H1 (cell line): ENCODE results near the gene KIF1B. TPM values are rescaled to one million over a fixed set of nuclear protein-coding genes. Genes with fewer than 3 reads are reported as not detected.

Experiments
- CTCF ChIA-PET: fragments of 300-600 bp; sonication (Branson Sonifier 250); formaldehyde crosslinking; loops from one replicate; lab custom pipeline; 2021; ENCODE audit not compliant: partially characterized antibody; lab: Charles Lee
- POLR2A ChIA-PET: fragments of 300-600 bp; sonication (Branson Sonifier 250); formaldehyde crosslinking; loops from one replicate; lab custom pipeline; 2021; ENCODE audit warnings: inconsistent platforms; ENCODE audit not compliant: partially characterized antibody; lab: Charles Lee
- DNase-seq, 2 experiments: peaks; one replicate each; pipeline versions ENCODE4 v3.0.0 to v3.0.0-alpha.2; 2010 to 2022; ENCODE audit warnings: low spot score in 2 of 2, low read depth in 1 of 2, mixed read lengths in 1 of 2
- FAIRE-seq: peaks from 2 replicates; lab custom pipeline; 2011; peaks lifted over from hg19 to GRCh38; lab: Jason Lieb, UNC
- H2AFZ ChIP-seq: 2 replicates; pipeline ENCODE4 v1.8.1; 2012; ENCODE audit warnings: low read length, inconsistent platforms
- H2AK5ac ChIP-seq: 2 replicates; pipeline ENCODE4 v1.6.1; 2013; ENCODE audit warnings: low read depth, low read length
- H2BK120ac ChIP-seq: replicated peaks from 2 replicates; pipeline ENCODE3; 2013; ENCODE audit warnings: low read depth, low read length, inconsistent platforms
- H2BK12ac ChIP-seq: 2 replicates; pipeline ENCODE4 v1.6.1; 2013; ENCODE audit warnings: low read depth, low read length
- H2BK15ac ChIP-seq: 2 replicates; pipeline ENCODE4 v1.6.1; 2013; ENCODE audit warnings: low read length
- H2BK20ac ChIP-seq: 2 replicates; pipeline ENCODE4 v1.6.1; 2013; ENCODE audit warnings: low read length
- H2BK5ac ChIP-seq: 2 replicates; pipeline ENCODE4 v1.6.1; 2013; ENCODE audit warnings: low read depth, low read length
- H3K14ac ChIP-seq: 2 replicates; pipeline ENCODE4 v1.6.1; 2013; ENCODE audit warnings: inconsistent platforms; ENCODE audit not compliant: insufficient read length
- H3K18ac ChIP-seq: 2 replicates; pipeline ENCODE4 v1.6.1; 2013; ENCODE audit warnings: low read length; ENCODE audit errors: extremely low read depth
- H3K23ac ChIP-seq: 2 replicates; pipeline ENCODE4 v1.6.1; 2013; ENCODE audit warnings: inconsistent platforms; ENCODE audit not compliant: insufficient read length
- H3K23me2 ChIP-seq: 2 replicates; pipeline ENCODE4 v1.6.1; 2013; ENCODE audit warnings: low read depth, low read length
- H3K27ac ChIP-seq: 2 replicates; pipeline ENCODE4 v1.6.1; 2011; ENCODE audit warnings: low read depth, low read length, inconsistent platforms
- H3K27me3 ChIP-seq, 4 experiments: replicated peaks in 1 of 4; 1 replicate in 1 of 4; 2 replicates in 3 of 4; pipeline versions ENCODE4 v1.6.1 to v1.8.1; 2011 to 2013; ENCODE audit warnings: low read length in 3 of 4, mild to moderate bottlenecking in 3 of 4, inconsistent platforms in 2 of 4, mixed read lengths in 2 of 4, moderate library complexity in 1 of 4; ENCODE audit not compliant: control insufficient read depth in 3 of 4, insufficient read depth in 3 of 4; ENCODE audit errors: extremely low read depth in 1 of 4
- H3K36me3 ChIP-seq, 4 experiments: 2 replicates each; pipeline versions ENCODE4 v1.6.1 to v1.8.1; 2011 to 2013; ENCODE audit warnings: mild to moderate bottlenecking in 4 of 4, low read length in 3 of 4, moderate library complexity in 2 of 4, control low read depth in 1 of 4, inconsistent platforms in 1 of 4; ENCODE audit not compliant: insufficient read depth in 4 of 4, control insufficient read depth in 2 of 4
- H3K4ac ChIP-seq: replicated peaks from 2 replicates; pipeline ENCODE3; 2013; ENCODE audit warnings: low read length, low read depth, mixed read lengths, inconsistent platforms; ENCODE audit not compliant: insufficient read length
- H3K4me1 ChIP-seq, 4 experiments: replicated peaks in 1 of 4; 1 replicate in 1 of 4; 2 replicates in 3 of 4; pipeline versions ENCODE4 v1.6.1 to v1.8.1; 2011 to 2013; ENCODE audit warnings: low read length in 3 of 4, inconsistent platforms in 2 of 4, mixed read lengths in 1 of 4; ENCODE audit not compliant: insufficient read depth in 4 of 4, control insufficient read depth in 3 of 4
- H3K4me2 ChIP-seq, 2 experiments: 2 replicates each; pipeline versions ENCODE4 v1.6.1 to v1.8.1; 2011 to 2013; ENCODE audit warnings: low read depth in 2 of 2, low read length in 2 of 2, control low read depth in 1 of 2, inconsistent platforms in 1 of 2, mild to moderate bottlenecking in 1 of 2; ENCODE audit not compliant: insufficient read depth in 1 of 2
- H3K4me3 ChIP-seq, 4 experiments: fragments of 200-600, 300-600 bp in 1 of 4; sonication (generic), shearing (Covaris generic), sonication (Bioruptor Twin) in 1 of 4; 2 replicates each; pipeline versions ENCODE4 v1.5.1 to v1.8.1; 2011 to 2016; ENCODE audit warnings: low read length in 4 of 4, low read depth in 3 of 4, control low read depth in 2 of 4, inconsistent platforms in 2 of 4, mild to moderate bottlenecking in 2 of 4, mixed read lengths in 1 of 4, moderate library complexity in 1 of 4; ENCODE audit not compliant: insufficient read depth in 2 of 4; ENCODE audit errors: extremely low read depth in 1 of 4
- H3K56ac ChIP-seq: replicated peaks from 2 replicates; pipeline ENCODE3; 2013; ENCODE audit warnings: low read depth, mild to moderate bottlenecking, mixed read lengths, low read length, inconsistent platforms; ENCODE audit not compliant: insufficient read length
- H3K79me1 ChIP-seq: 2 replicates; pipeline ENCODE4 v1.6.1; 2013; ENCODE audit warnings: low read depth, low read length, control low read depth
- H3K79me2 ChIP-seq, 2 experiments: 2 replicates each; pipeline versions ENCODE4 v1.6.1 to v1.8.1; 2012 to 2013; ENCODE audit warnings: low read length in 2 of 2, mild to moderate bottlenecking in 2 of 2, inconsistent platforms in 1 of 2; ENCODE audit not compliant: insufficient read depth in 2 of 2, control insufficient read depth in 1 of 2
- H3K9ac ChIP-seq, 4 experiments: replicated peaks in 1 of 4; 1 replicate in 1 of 4; 2 replicates in 3 of 4; pipeline versions ENCODE4 v1.6.1 to v1.8.1; 2011 to 2013; ENCODE audit warnings: low read depth in 3 of 4, low read length in 3 of 4, control low read depth in 2 of 4, mild to moderate bottlenecking in 2 of 4, moderate library complexity in 2 of 4, inconsistent platforms in 1 of 4; ENCODE audit errors: extremely low read depth in 1 of 4
- H3K9me3 ChIP-seq, 2 experiments: 2 replicates each; pipeline versions ENCODE4 v1.6.1 to v1.8.1; 2012 to 2013; ENCODE audit warnings: mild to moderate bottlenecking in 2 of 2, moderate library complexity in 2 of 2, control low read depth in 1 of 2, inconsistent platforms in 1 of 2, low read depth in 1 of 2, low read length in 1 of 2, mixed read lengths in 1 of 2; ENCODE audit not compliant: insufficient read depth in 2 of 2
- H4K20me1 ChIP-seq, 2 experiments: replicated peaks in 1 of 2; 2 replicates each; pipeline versions ENCODE3 to v1.8.1; 2011 to 2013; ENCODE audit warnings: inconsistent platforms in 2 of 2, low read length in 2 of 2, mild to moderate bottlenecking in 1 of 2; ENCODE audit not compliant: insufficient read depth in 2 of 2, control insufficient read depth in 1 of 2
- H4K5ac ChIP-seq: 2 replicates; pipeline ENCODE4 v1.6.1; 2013; ENCODE audit warnings: low read length, low read depth, mixed read lengths, inconsistent platforms; ENCODE audit not compliant: insufficient read length
- H4K8ac ChIP-seq: 2 replicates; pipeline ENCODE4 v1.8.0; 2013; ENCODE audit warnings: mild to moderate bottlenecking, moderate library complexity, low read length, inconsistent platforms; ENCODE audit not compliant: insufficient read depth; ENCODE audit errors: extremely low read depth
- H4K91ac ChIP-seq: replicated peaks from 2 replicates; pipeline ENCODE3; 2013; ENCODE audit warnings: low read length, mixed read lengths, inconsistent platforms; ENCODE audit not compliant: insufficient read length
- BRCA1 ChIP-seq: IDR thresholded peaks from 2 replicates; pipeline ENCODE4 v1.6.1; 2012; ENCODE audit warnings: low read depth, low read length, improper control_type of control experiment
- EP300 ChIP-seq, 2 experiments: IDR thresholded peaks; 1 replicate in 1 of 2; 2 replicates in 1 of 2; pipeline ENCODE4 v1.6.1; 2011 to 2012; ENCODE audit warnings: low read depth in 2 of 2, low read length in 2 of 2, mild to moderate bottlenecking in 2 of 2, borderline replicate concordance in 1 of 2, inconsistent platforms in 1 of 2, moderate library complexity in 1 of 2
- KDM4A ChIP-seq: IDR thresholded peaks from one replicate; pipeline ENCODE4 v1.7.1; 2012; ENCODE audit warnings: low read depth, mild to moderate bottlenecking, moderate library complexity, low read length, inconsistent platforms; ENCODE audit not compliant: severe bottlenecking
- KDM5A ChIP-seq: fragments of 200-600 bp; IDR thresholded peaks from 2 replicates; pipeline ENCODE4 v1.7.1; 2012; ENCODE audit warnings: mild to moderate bottlenecking, low read length, inconsistent platforms, mixed read lengths
- MAFK ChIP-seq: IDR thresholded peaks from 2 replicates; pipeline ENCODE4 v1.6.1; 2012; ENCODE audit warnings: low read depth, mild to moderate bottlenecking, improper control_type of control experiment, low read length
- RAD21 ChIP-seq, 2 experiments: IDR thresholded peaks in 1 of 2; conservative IDR thresholded peaks in 1 of 2; 2 replicates each; pipeline ENCODE4 v1.6.1; 2011; ENCODE audit warnings: low read depth in 2 of 2, low read length in 2 of 2, improper control_type of control experiment in 1 of 2, inconsistent platforms in 1 of 2, mild to moderate bottlenecking in 1 of 2, moderate library complexity in 1 of 2
- SIRT6 ChIP-seq: IDR thresholded peaks from one replicate; pipeline ENCODE4 v1.7.1; 2012; ENCODE audit warnings: low read length, inconsistent platforms
- SIX5 ChIP-seq: IDR thresholded peaks from 2 replicates; pipeline ENCODE4 v1.6.1; 2011; ENCODE audit warnings: mild to moderate bottlenecking, low read depth, low read length
- TAF1 ChIP-seq: IDR thresholded peaks from 2 replicates; pipeline ENCODE4 v1.6.1; 2011; ENCODE audit warnings: mild to moderate bottlenecking, low read depth, low read length
- WGBS, 2 experiments: shearing (Covaris generic) in 1 of 2; methylation state at CpG; one replicate each; pipeline versions ENCODE4 v1.1.6 to v1.1.7; 2013 to 2015; ENCODE audit warnings: low lambda C conversion rate in 2 of 2, mixed read lengths in 2 of 2, inconsistent platforms in 1 of 2, low coverage in 1 of 2, missing lambda C conversion rate in 1 of 2; ENCODE audit not compliant: insufficient replicate concordance in 2 of 2, insufficient coverage in 1 of 2, insufficient read length in 1 of 2; ENCODE audit errors: extremely low coverage in 1 of 2, missing lambda C conversion rate in 1 of 2; 5-methylcytosine and 5-hydroxymethylcytosine counted together
- polyA plus RNA-seq, 7 experiments: library from polyadenylated mRNA; depleted of rRNA in 3 of 7; stranded (reverse) in 5 of 7; unstranded in 2 of 7; fragments of >200 nt in 5 of 7; fragments of 200-250 nt in 2 of 7; gene quantifications; 1 replicate in 5 of 7; 2 replicates in 1 of 7; 4 replicates in 1 of 7; pipeline versions ENCODE4 v1.2.1 to v1.2.3, GENCODE V29; 2011 to 2013; ENCODE audit warnings: missing spikeins in 2 of 7, mixed read lengths in 2 of 7
- total RNA-seq: library from RNA; stranded (reverse); fragmentation: NEBNext Ultra II Directional; extraction: Animal tissue kit (Norgen Biotek cat#: 25700); gene quantifications from 2 replicates; pipeline ENCODE4 v1.2.1, GENCODE V29; 2021

The KIF1B gene
- total and polyA plus RNA-seq, 2 of the 8 experiments (the other 6 are each of a cell fraction or from before 2014, with no cell fraction given), result 39.1 to 74.2 TPM

GRCh38 chr1:10252508-10252907 is 42.1 kb downstream of the KIF1B start:
- H3K9me3 ChIP-seq, result no peaks in the 10 kb centered on the region
- no peaks in the 10 kb centered on the region for H3K23me2 ChIP-seq
- H2BK5ac ChIP-seq, result 0 out of 2 replicates have a peak overlapping the region, but pooled peaks have one; percentile 24
- H2AK5ac ChIP-seq, result no peak overlapping the region
- peaks cover 3 to 6% (median 3%) of the 10 kb centered on the region in 4 experiments; a peak in 4 of 8 replicates for H3K36me3 ChIP-seq
- H4K91ac ChIP-seq, result no peak overlapping the region
- no peak overlapping the region for H3K4ac ChIP-seq
- no peak overlapping the region for H3K56ac ChIP-seq
- no peak overlapping the region for H2BK15ac ChIP-seq
- H4K5ac ChIP-seq, result no peak overlapping the region
- H4K20me1 ChIP-seq, result peaks cover 0 to 7% of the 10 kb centered on the region in 2 experiments
- no peak overlapping the region for H2BK20ac ChIP-seq
- POLR2A ChIA-PET, result no interaction called here
- H2BK120ac ChIP-seq, result no peak overlapping the region
- 98% methylated on average over 6 of the region's 6 CpGs; no CpG with 5 or more reads in 1 of the 2 experiments for WGBS, 2 experiments
- H3K4me2 ChIP-seq, result no peak overlapping the region
- H3K4me3 ChIP-seq, result no peak overlapping the region
- H3K4me1 ChIP-seq, result no peaks in the 10 kb centered on the region
- FAIRE-seq, result no peak
- no peak overlapping the region; the same call in 1 of the 2 replicates for H3K27ac ChIP-seq
- no peaks in the 10 kb centered on the region for H3K27me3 ChIP-seq
- peaks cover 11 to 65% of the 10 kb centered on the region in 2 experiments for H3K79me2 ChIP-seq
- H2AFZ ChIP-seq, result no peak overlapping the region
- H3K9ac ChIP-seq, result no peak overlapping the region
- H4K8ac ChIP-seq, result no peak overlapping the region
- H3K79me1 ChIP-seq, result peaks cover 7% of the 10 kb centered on the region; the same call in 1 of the 2 replicates
- H3K14ac ChIP-seq, result no peak overlapping the region
- no peak overlapping the region for H3K23ac ChIP-seq
- H3K18ac ChIP-seq, result no peak overlapping the region
- TF ChIP-seq RAD21 (IDR thresholded peaks at IDR 0.05 in 1 of 2, conservative IDR thresholded peaks at IDR 0.05 in 1 of 2; ENCODE audit: low read depth in 2 of 2, low read length in 2 of 2) (no peak), KDM5A (no peak), KDM4A (no peak), MAFK (no peak), EP300 (IDR thresholded peaks at IDR 0.05; ENCODE audit: borderline replicate concordance in 1 of 2, low read depth in 2 of 2, low read length in 2 of 2) (no peak), TAF1 (no peak), BRCA1 (no peak), SIX5 (no peak), SIRT6 (no peak)
- no peak overlapping the region for H2BK12ac ChIP-seq
- CTCF ChIA-PET, result interaction anchor here (0.7 to 1.1 kb wide), 2 partner anchors 42 to 85 kb away, joined by 3 to 4 read pairs; partner anchors contain the start of gene KIF1B
- DNase-seq, result no peak
